Measurements from ENCODE around the gene PBX3. TPM values are rescaled to one million over a fixed set of nuclear protein-coding genes. Genes with fewer than 3 reads are reported as not detected.

PBX3 gene
- total and polyA plus RNA-seq, 10 of the 15 experiments (the other 5 are each of a cell fraction or from before 2014, with no cell fraction given): 6.7 to 146 (median 22.2) TPM

- intact Hi-C loops (cut with micrococcal nuclease; ENCODE audit: unreplicated experiment): no loop called here
- Histone ChIP-seq H3K9ac (ENCODE audit: control insufficient read depth, insufficient read depth, low read length) (no peak overlapping the region), H3K27ac (ENCODE audit: control insufficient read depth, insufficient read depth) (no peak overlapping the region), H3K27me3 (replicated peaks in 1 of 2; ENCODE audit: control insufficient read depth in 2 of 2, insufficient read depth in 2 of 2, low read length in 1 of 2) (no peaks in the 10 kb centered on the region), H2AFZ (ENCODE audit: control insufficient read depth, low read depth, low read length) (no peak overlapping the region), H4K20me1 (ENCODE audit: control insufficient read depth, insufficient read depth) (no peaks in the 10 kb centered on the region), H3K4me2 (ENCODE audit: control insufficient read depth, insufficient read depth) (no peak overlapping the region), H3K9me3 (replicated peaks; ENCODE audit: control insufficient read depth, insufficient read depth, low read length) (no peaks in the 10 kb centered on the region), H3K4me1 (ENCODE audit: control insufficient read depth, insufficient read depth, low read length) (no peaks in the 10 kb centered on the region), H3K4me3 (no peak overlapping the region), H3K79me2 (ENCODE audit: control insufficient read depth, insufficient read depth, low read length) (no peaks in the 10 kb centered on the region), H3K36me3 (ENCODE audit: control insufficient read depth in 2 of 2, insufficient read depth in 2 of 2, low read length in 1 of 2) (peaks cover 5 to 7% of the 10 kb centered on the region in 2 experiments; a peak in 3 of 4 replicates)
- RAD21 ChIA-PET (ENCODE audit: unreplicated experiment): no interaction called here
- DNase-seq (ENCODE audit: low read depth, low spot score): no peak
- no peak for TF ChIP-seq ZNF274 (IDR thresholded peaks at IDR 0.05; ENCODE audit: insufficient read depth, insufficient read length)
- no peak for TF ChIP-seq MYC (IDR thresholded peaks at IDR 0.05; ENCODE audit: insufficient read depth, insufficient read length, insufficient replicate concordance, low read length, severe bottlenecking)
- TF ChIP-seq MEF2A (IDR thresholded peaks at IDR 0.05; ENCODE audit: insufficient read depth, low read depth, low read length): no peak
- no peak for TF ChIP-seq FOS (IDR thresholded peaks at IDR 0.05; ENCODE audit: borderline replicate concordance, extremely low read depth, insufficient read length)
- no peak for TF ChIP-seq YBX1 (IDR thresholded peaks at IDR 0.05)
- SMC1A ChIA-PET (ENCODE audit: uncharacterized antibody, unreplicated experiment): interaction anchor here (1.2 to 1.6 kb wide), 3 partner anchors 9 to 161 kb away, joined by 3 to 5 read pairs (median 4); no protein-coding TSS in a partner anchor
- no peak for FAIRE-seq
- POLR2A ChIA-PET: interaction anchor here (1.9 kb wide), 1 partner anchor 9 kb away, joined by 4 read pairs; no protein-coding TSS in a partner anchor
- CTCF ChIA-PET: interaction anchor here (1.5 kb wide), 1 partner anchor 20 kb away, joined by 4 read pairs; no protein-coding TSS in a partner anchor
- in situ Hi-C loops (cut with MboI): no loop called here
- BruUV-seq (replicated peaks): no TSS peak
- 84% methylated on average over 5 of the region's 5 CpGs for WGBS (ENCODE audit: insufficient coverage, insufficient replicate concordance, low lambda C conversion rate, missing lambda C conversion rate)
- no peak for ATAC-seq
Measured at GRCh38 chr9:125932012-125932411, 184.8 kb downstream of the PBX3 start.

GRCh38 chr9:125932746-125933455 is 185.7 kb downstream of the PBX3 start:
- ChIA-PET POLR2A (no interaction called here), CTCF (interaction anchor here (0.8 kb wide), 1 partner anchor 525 kb away, joined by 3 read pairs; no protein-coding TSS in a partner anchor)
- no peak for TF ChIP-seq PAX8 (IDR thresholded peaks at IDR 0.05)
- no peak for TF ChIP-seq ZBTB4 (CRISPR knock-in tag; IDR thresholded peaks at IDR 0.05)
- TF ChIP-seq BACH1 (IDR thresholded peaks at IDR 0.05; ENCODE audit: borderline replicate concordance): no peak
- no peak for TF ChIP-seq REST (IDR thresholded peaks at IDR 0.05; ENCODE audit: low read depth, low read length)

More at GRCh38 chr9:125932746-125933455, 185.7 kb downstream of the PBX3 start:
- Histone ChIP-seq H3K9me3 (replicated peaks; ENCODE audit: control insufficient read depth, insufficient read depth, low read length) (no peaks in the 10 kb centered on the region), H3K9ac (ENCODE audit: control insufficient read depth, insufficient read depth, low read length) (no peak overlapping the region), H3K27ac (ENCODE audit: control insufficient read depth, insufficient read depth) (no peak overlapping the region), H3K4me3 (no peak overlapping the region), H2AFZ (ENCODE audit: control insufficient read depth, low read depth, low read length) (no peak overlapping the region), H3K4me2 (ENCODE audit: control insufficient read depth, insufficient read depth) (no peak overlapping the region), H3K79me2 (ENCODE audit: control insufficient read depth, insufficient read depth, low read length) (no peaks in the 10 kb centered on the region), H4K20me1 (ENCODE audit: control insufficient read depth, insufficient read depth) (no peaks in the 10 kb centered on the region), H3K36me3 (ENCODE audit: control insufficient read depth in 2 of 2, insufficient read depth in 2 of 2, low read length in 1 of 2) (peaks cover 5 to 7% of the 10 kb centered on the region in 2 experiments; a peak in 3 of 4 replicates), H3K27me3 (replicated peaks in 1 of 2; ENCODE audit: control insufficient read depth in 2 of 2, insufficient read depth in 2 of 2, low read length in 1 of 2) (no peaks in the 10 kb centered on the region), H3K4me1 (ENCODE audit: control insufficient read depth, insufficient read depth, low read length) (no peaks in the 10 kb centered on the region)
- ChIA-PET SMC1A (ENCODE audit: uncharacterized antibody, unreplicated experiment) (interaction anchor here (1.2 kb wide), 1 partner anchor 23 kb away, joined by 4 read pairs; no protein-coding TSS in a partner anchor), RAD21 (ENCODE audit: unreplicated experiment) (no interaction called here)
- DNase-seq (ENCODE audit: low read depth, low spot score) (no peak), ATAC-seq (no peak), FAIRE-seq (peak; percentile 7)
- in situ Hi-C loops (cut with MboI) (no loop called here), intact Hi-C loops (cut with micrococcal nuclease; ENCODE audit: unreplicated experiment) (no loop called here)
- WGBS (ENCODE audit: insufficient coverage, insufficient replicate concordance, low lambda C conversion rate, missing lambda C conversion rate): 100% methylated on average over 5 of the region's 5 CpGs
- no TSS peak for BruUV-seq (replicated peaks)
